HG03432 (cell line): ENCODE results near the gene SIGLEC7.
"Not testable (repeated sequence)": the region's sequence is repeated elsewhere in the genome, so short reads cannot be mapped to it uniquely, and the experiment has no call there.

Experiments
- ATAC-seq: cut with Tn5 transposase; IDR thresholded peaks from one replicate; pipeline ENCODE4 v1.9.1; 2021; ENCODE audit warnings: mild to moderate bottlenecking, moderate library complexity; ENCODE audit not compliant: unreplicated experiment

SIGLEC7 gene

DNA sequence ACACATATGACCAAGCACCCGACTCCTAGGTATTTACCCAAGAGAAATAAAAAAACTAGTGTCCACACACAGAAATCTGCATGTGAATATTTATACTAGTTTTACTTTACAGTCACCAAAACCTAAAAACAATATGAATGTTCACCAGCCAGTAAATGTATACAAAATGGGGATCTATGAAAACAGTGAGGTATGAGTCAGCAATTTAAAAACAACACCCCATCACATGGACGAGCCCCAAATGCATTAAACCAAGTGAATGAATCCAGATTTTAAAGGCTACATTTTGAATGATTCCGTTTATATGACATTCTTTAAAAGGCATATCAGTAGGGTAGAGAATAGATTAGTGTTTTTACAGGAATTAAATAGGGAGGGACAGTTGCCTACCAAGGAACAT lies 22.1 kb downstream of the SIGLEC7 start:
- ATAC-seq, result no peak

DNA sequence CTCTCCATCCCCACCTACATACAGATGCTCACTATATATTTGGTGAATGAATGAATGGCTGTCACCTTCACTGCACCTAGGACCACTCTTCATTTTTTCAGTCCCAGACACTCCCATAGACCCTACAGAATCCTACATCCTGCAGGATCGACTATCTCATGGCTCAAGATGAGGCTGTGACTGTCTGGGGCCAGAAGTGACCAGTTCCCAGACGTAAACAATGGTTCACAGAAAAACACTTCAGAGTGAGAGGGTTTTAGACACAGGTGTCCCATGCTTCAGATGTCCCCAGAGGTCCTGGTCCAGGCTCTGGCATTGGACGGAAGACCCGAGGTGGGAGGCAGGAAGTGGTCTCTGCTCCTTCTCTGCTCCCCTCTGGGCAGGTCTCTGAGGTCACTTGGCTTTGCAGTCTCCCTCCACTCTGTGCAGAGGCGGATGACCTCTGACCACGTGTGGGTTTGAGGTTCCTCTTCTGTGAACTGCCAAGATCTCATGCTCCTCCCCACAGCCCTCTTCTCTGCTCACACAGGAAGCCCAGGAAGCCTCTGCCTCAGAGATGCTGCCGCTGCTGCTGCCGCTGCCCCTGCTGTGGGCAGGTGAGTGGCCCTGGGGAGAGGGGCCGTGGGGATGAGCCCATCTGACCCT lies 24.9 kb downstream of the SIGLEC7 start:
- ATAC-seq, result no peak

DNA sequence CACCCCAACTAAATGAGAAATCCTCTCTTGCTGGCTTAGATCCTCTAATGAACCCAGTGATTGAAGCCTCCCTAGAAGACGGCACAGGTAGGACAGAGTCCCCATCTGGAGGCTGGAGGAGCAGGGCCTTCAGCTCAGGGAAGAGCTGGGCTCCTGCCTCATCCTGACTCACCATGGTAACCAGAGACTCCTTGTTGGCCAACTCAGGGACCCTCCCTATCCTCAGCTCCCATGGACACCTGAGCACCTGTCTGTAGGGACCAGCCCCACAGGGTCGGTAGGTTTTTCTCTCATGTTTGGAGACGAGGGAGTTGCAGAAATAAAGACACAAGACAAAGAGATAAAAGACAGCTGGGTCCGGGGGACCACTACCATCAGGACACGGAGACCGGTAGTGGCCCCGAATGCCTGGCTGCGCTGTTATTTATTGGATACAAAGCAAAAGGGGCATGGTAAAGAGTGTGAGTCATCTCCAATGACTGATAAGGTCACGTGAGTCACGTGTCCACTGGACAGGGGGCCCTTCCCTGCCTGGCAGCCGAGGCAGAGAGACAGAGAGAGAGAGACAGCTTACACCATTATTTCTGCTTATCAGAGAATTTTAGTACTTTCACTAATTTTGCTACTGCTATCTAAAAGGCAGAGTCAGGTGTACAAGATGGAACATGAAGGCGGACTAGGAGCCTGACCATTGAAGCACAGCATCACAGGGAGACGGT lies 26.6 kb downstream of the SIGLEC7 start:
- ATAC-seq, result no peak

DNA sequence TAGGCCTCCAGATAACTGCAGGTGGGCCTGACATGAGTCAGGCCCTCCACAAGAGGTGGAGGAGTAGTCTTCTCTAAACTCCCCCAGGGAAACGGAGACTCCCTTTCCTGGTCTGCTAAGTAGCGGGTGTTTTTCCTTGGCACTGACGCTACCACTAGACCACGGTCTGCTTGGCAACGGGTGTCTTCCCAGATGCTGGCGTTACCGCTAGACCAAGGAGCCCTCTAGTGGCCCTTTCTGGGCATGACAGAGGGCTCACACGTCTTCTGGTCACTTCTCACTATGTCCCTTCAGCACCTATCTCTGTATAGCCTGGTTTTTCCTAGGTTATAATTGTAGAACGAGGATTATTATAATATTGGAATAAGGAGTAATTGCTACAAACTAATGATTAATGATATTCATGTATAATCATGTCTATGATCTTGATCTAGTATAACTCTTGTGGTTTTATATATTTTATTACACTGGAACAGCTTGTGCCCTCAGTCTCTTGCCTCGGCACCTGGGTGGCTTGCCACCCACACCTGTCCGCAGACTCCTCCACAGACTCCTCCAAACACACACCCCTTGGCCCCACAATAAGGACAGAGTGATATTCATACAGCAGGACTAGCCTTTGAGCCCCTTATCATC lies 27.3 kb downstream of the SIGLEC7 start:
- not testable (repeated sequence) for ATAC-seq

DNA sequence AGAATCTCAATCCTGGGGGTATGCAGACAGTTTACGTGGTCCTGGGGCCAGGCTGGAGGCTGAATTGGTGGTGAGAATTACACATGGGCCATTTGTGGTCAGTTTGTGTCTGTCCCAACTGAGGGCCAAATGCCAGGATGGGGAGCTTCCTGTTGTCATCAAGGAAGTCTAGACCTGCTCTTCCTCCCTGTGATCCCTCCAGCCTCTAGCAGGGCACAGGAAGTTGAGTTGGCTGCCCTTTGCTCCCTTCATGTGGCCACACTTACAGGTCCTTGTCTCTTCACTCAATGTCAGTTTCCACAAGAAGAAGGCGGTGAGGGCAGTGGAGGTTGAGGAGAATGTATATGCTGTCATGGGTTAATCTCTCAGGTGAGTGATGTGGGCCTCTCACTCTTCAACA lies 30.1 kb downstream of the SIGLEC7 start:
- ATAC-seq, result no peak

DNA sequence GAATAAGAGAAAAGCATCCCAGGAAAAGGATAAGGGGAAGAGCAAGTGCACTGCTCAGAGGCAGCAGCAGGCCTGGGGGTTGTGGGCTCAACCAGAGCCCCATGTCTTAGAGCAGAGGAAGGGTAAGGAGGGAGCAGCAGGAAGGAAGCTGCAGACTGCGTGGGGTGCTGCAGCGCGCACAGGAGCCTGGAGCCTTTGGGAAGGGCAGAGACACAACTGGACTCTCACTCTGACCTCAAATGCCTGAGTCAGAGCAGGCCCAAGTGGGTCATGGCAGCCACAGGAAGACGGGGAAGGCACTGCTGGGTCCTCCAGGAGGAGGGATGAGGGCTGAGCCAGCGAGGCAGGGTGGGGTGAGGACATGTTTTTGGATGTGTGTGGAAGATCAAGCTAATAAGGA lies 31.6 kb downstream of the SIGLEC7 start:
- no peak for ATAC-seq

DNA sequence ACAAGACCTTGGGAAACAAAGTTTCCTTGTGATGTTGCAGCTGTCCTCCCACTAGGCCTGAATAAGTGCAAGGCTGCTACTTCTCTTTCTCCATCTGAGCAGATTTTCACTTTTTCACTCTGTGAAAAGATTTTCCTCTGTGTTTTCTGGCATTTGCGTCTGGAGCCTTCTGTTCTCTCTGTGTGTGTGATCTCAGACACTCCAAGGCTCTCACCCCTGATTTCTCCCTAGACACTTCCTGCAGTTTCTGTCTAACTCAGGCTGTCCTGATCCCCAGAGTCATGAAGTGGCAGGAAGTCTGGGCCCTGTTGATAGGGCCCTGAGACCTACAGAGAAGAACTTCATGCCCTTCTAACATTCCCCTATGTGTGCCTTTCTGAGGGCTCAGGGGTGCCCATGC lies 37.2 kb downstream of the SIGLEC7 start:
- ATAC-seq, result no peak

DNA sequence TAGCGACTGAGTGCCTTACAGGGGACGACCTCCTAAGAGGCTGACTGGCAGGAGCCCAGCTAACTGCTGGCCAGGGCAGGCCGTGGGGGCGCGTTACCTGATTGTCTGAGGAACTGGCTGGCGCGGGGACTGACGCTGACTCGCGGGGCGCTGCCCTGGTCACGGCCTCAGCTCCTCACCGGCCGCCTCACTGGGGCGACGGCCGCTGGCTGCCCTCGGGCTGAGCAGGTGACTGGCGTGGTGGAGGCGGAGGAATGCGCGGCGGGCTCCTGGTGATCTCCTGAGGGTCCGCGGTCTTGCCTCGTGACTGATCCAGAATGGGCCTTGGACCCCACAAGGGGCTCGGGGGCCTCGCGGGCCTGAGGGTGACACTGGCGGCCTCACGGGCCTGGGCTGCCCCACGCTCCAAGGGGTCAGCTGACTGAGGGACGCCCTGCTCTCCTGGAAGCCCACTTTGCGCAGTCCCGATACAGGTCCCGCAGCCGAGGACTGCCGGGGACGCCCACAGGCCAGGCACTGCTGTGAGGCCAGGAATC lies 39.3 kb downstream of the SIGLEC7 start:
- ATAC-seq, result no peak

DNA sequence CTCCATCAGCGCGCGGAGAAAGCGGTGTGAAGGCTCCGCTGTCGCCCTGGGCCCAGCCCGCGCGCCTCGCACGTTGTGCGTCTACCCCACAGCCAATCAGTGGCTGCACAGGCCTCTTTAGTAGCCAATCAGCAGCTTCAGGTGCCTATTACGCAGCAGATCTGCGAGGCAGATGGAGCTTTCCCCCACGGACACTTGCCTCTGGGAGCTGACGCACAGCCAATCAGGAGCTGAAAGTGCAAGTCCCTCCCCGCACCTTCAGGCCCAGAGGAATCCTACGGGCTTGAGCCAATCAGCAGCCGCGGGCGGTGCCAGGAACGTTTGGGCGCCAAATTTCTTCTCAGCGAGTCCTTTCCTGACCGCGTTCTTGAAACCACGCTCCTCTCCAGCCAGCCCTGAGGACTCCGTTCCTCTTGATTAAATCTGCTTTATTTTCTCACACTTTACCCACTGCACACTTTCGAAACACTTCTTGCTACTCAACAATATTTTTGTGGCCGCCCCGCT lies 39.9 kb downstream of the SIGLEC7 start:
- no peak for ATAC-seq

DNA sequence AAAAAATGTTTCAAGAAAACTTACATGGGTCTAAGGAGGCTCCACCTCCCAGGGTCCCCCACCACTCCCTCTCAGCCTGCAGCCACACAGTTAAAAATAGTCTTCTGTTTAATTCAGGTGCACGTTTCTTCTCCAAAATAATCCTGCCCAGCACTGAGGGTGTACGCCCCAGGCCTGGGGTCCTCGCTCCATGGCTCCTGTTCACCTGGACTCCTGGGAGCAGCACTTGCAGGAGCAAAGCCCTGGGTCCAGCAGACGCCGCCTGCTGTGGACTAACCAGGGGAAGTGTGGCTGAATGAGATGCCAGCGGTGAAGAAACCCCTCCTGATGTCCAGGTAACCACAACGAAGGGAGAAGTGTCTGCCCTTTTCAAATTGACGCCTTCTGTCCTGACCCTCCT lies 41.5 kb downstream of the SIGLEC7 start:
- no peak for ATAC-seq

DNA sequence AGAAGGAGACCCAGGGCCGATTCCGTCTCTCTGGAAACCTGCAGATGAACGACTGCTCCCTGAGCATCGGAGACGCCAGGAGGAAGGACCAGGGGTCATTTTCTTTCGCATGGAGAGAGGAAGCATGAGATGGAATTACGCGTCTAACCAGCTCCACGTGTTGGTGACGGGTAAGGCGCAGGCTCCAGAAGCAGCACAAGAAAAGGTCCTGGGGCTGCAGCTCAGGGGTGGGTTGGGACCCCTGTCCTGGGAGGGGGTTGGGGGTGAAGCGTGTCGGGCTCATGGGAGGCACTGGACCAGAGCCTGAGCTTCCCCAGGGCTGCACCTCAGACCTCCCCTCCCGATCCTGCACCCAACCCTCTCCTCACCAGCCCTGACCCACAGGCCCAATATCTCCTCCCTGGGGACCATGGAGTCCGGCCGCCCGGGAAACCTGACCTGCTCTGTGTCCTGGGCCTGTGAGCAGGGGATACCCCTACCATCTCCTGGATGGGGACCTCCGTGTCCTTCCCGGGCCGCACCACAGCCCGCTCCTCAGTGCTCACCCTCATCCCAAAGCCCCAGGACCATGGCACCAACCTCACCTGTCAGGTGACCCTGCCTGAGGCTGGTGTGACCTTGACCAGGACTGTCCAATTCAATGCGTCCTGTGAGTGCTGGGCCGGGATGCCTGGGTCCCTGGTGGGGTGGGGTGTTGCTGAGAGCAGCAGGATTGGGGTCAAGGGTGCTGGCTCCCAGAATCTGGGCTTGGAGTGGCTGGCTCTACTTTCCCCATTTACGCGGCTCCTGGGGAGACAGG lies 43.2 kb downstream of the SIGLEC7 start:
- no peak for ATAC-seq

DNA sequence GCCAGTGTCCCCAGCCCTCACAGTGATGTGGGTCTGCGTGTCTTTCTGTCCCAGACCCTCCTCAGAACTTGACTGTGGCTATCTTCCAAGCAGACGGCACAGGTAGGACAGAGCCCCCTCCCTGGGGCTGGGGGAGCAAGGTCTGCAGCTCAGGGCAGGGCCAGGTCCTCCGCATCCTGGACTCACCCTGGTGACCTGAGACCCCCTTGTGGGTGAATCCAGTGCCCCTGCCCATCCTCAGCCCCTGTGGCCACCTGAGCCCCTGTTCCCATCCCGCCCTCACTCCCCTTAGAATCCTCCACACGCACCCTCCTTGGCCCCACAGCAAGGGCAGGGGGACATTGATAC lies 43.7 kb downstream of the SIGLEC7 start:
- no peak for ATAC-seq

DNA sequence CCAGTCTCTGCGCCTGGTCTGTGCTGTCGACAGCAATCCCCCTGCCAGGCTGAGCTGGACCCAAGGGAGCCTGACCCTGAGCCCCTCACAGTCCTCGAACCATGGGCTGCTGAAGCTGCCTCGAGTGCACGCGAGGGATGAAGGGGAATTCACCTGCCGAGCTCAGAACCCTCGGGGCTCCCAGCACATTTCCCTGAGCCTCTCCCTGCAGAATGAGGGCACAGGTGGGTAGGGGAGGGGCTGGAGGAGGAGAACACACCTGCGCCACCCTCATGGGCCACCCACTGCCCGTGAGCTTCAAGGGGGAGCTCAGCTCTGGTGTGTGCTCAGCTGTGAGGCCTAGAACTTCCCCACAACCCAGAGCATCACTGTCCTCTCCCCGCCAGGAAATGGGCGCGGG lies 44.2 kb downstream of the SIGLEC7 start:
- ATAC-seq, result no peak

DNA sequence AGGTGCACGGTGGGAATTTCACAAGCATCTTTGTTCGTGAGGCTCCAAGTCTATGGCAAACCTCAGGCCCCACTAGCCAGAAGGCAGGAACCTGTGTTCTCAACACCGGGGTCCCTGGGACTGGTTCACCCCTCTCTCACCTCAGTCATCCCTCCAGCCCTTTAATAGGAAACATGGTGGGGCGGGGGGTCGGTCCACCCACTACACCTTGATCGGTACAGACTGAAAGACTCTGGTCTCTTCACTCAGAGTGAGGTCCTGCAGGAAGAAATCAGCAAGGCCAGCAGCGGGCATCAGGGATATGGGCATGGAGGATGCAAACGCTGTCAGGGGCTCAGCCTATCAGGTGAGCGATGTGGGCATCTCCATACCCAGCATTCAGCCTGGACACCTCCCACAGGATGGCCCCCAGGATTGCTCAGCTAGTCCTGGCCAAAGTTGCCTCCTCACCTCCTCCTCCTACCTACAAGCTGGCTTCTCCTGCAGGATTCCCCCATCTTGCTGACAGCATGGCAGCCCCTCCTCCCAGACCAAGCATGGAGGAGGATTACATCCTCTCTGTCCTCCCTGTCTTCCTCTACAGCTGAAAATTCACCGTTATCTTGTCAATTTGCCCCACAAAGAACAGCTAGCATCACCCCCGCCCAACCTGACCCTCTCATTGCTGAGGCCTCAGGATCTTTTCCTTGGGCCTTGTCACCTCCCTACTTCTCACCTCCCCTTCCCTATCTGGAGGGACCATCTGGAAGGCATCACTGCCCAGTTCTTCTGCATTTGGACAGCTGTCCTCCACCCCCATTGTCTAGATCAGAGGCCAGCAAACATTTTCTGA lies 45.5 kb downstream of the SIGLEC7 start:
- no peak for ATAC-seq

DNA sequence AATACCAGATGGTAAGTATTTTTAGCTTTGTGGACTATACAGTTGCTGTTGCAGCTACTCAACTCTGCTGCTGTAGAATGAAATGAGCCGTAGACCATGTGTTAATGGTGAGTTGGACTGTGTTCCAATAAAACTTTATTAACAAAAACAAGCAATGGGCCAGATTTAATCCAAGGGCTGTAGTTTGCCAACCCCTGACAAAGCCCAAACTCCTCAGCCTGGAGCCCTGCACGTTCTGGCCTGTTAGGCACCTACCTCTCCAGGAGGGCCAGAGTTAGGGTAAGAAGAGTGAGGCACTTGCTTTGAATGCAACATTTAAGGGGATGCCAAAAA lies 46.1 kb downstream of the SIGLEC7 start:
- ATAC-seq, result no peak

DNA sequence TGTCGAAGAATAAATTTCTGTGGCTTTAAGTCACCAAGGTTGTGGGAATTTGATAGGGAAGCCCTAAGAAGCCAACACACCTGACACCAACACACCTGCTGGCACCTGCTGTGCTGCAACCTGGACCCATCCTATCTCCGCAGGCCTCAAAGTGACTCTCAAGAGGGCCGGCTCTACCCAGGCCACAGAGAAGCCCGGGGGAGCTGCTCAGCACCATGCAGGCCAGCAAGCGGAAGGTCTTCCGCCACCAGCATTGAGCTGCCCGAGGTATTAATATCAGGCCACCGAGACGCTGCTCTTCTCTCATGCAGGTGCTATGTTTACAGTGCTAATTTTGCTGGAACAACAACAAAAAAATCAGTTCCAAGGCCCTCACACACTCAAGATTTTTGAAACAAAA lies 50.6 kb downstream of the SIGLEC7 start:
- no peak for ATAC-seq

DNA sequence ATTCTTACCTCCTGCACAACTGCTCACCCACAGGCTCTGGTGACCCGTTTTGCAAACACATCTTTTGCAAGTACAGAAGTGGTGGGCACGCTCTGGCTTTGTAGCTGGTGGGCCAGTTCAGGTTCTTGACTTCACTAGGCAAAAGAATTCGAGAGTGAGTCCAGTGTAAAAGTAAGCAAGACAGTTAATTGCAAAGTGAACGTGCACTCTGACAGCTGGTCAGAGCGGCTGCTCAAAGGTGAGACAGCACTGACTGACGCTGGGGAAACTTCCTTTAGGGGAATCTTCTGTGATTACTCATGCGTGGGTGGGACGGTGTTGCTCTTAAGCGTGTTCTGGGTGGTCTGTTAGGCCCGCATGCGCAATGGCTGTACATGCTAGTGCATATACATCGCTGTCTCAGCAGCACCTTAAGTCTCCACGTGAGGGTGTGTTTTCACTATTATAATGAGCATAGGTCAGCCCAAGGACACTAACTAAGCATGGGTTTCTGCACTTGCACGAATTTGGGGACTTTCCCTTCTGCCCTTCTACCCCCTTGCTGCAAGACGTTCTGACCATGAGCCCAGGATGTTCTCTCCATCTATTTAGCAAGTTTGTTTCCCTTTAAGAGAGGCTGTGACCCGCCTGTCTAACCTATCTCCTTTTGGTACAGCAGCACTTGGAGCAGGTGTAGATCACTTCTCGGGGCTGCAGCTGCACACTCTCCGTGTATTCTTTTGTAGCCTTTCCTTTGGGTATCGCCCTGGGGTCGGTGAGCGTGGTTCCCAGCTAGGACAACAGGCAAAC lies 52.6 kb downstream of the SIGLEC7 start:
- ATAC-seq, result no peak

DNA sequence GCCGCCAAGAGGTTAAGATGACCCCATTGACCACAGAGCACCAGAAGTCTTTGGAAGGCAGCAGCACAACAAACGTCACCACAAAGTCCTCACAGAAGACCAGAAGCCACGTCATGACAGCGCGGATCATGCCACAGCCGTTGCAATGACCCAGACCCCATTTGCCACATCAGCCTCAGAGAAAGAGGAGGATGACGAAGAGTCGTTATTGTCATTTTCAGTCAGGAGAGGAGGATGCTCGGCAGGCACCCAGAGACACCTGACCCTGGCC lies 53.1 kb downstream of the SIGLEC7 start:
- no peak for ATAC-seq

DNA sequence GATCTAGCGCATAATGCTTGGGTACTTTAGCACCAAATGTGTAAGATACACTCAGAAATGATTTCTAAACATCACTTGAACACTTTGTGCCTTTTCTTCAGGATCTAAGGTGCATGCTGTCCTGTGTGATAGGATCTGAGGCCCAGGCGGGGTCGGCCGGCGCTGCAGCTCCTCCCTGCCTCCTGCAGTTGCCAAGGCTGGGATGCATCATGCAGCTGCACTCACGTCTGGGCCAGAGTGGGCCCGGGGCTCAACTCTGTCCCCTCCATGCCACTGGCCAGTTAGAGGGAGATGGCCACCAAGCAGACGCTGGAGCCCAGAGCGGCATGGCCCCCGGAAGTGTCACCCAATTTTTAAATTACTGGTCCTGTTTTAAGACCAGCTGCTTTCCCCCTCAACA lies 53.5 kb downstream of the SIGLEC7 start:
- ATAC-seq, result no peak

DNA sequence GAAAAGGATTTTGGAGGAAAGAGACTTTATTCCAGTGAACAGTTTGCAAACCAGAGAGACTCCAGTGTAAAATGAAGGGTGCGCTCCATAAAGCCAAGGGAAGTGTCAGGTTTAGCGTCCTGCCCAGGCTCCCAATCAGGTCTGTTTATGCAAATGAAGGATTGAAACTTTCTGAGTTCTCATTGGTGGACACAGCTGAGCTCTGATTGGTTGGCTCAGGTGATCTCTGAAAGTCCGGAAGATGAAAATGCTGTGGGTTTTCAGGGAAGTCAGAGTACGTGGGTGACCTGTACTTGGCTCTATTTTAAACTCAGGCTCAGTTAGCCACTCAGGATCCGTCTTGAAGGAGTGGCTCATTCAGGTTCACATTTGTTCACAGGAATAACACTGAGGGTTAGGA lies 54.1 kb downstream of the SIGLEC7 start:
- no peak for ATAC-seq
